CD14-positive monocyte (primary cell): ENCODE measurements around the gene RBPJL. TPM values are rescaled to one million over a fixed set of nuclear protein-coding genes. Genes with fewer than 3 reads are reported as not detected.

ENCODE experiments used
- DNase-seq, 3 donors: peaks; one replicate each; pipeline ENCODE4 v3.0.0-alpha.2; 2011 to 2022
- H2AFZ ChIP-seq: 2 replicates; pipeline ENCODE4 v1.6.0; 2012; ENCODE audit warnings: mild to moderate bottlenecking, low read depth, low read length, inconsistent platforms; ENCODE audit not compliant: insufficient read depth, poor library complexity, severe bottlenecking
- H3K27ac ChIP-seq, 2 donors: 1 replicate in 1 of 2; 2 replicates in 1 of 2; pipeline ENCODE4 v1.5.1; 2012 to 2013; ENCODE audit warnings: low read length in 2 of 2, control low read depth in 1 of 2, inconsistent platforms in 1 of 2, low read depth in 1 of 2, mild to moderate bottlenecking in 1 of 2
- H3K27me3 ChIP-seq, 2 donors: one replicate each; pipeline versions ENCODE4 v1.6.0 to v1.6.1; 2011 to 2013; ENCODE audit warnings: low read length in 2 of 2; ENCODE audit not compliant: control insufficient read depth in 2 of 2, insufficient read depth in 2 of 2
- H3K36me3 ChIP-seq, 2 donors: replicated peaks in 1 of 2; 1 replicate in 1 of 2; 2 replicates in 1 of 2; pipeline versions ENCODE4 v1.5.1 to v1.6.1; 2012 to 2013; ENCODE audit warnings: low read length in 2 of 2, control low read depth in 1 of 2, inconsistent platforms in 1 of 2, mild to moderate bottlenecking in 1 of 2; ENCODE audit not compliant: insufficient read depth in 2 of 2, control insufficient read depth in 1 of 2
- H3K4me1 ChIP-seq, 2 donors: 1 replicate in 1 of 2; 2 replicates in 1 of 2; pipeline versions ENCODE4 v1.5.1 to v1.6.1; 2012 to 2013; ENCODE audit warnings: low read length in 2 of 2, control low read depth in 1 of 2, inconsistent platforms in 1 of 2, mild to moderate bottlenecking in 1 of 2, moderate library complexity in 1 of 2; ENCODE audit not compliant: insufficient read depth in 2 of 2, control insufficient read depth in 1 of 2
- H3K4me2 ChIP-seq: replicated peaks from 2 replicates; pipeline ENCODE3; 2012; ENCODE audit warnings: low read length, moderate library complexity, mild to moderate bottlenecking; ENCODE audit not compliant: poor library complexity, severe bottlenecking; ENCODE audit errors: extremely low read depth
- H3K4me3 ChIP-seq, 3 experiments: fragments of 200-600 bp in 1 of 3; sonication (generic) in 1 of 3; replicated peaks in 1 of 3; 1 replicate in 2 of 3; 2 replicates in 1 of 3; pipeline ENCODE4 v1.5.1; 2011 to 2013; ENCODE audit warnings: low read length in 3 of 3, mild to moderate bottlenecking in 3 of 3, control low read depth in 2 of 3, low read depth in 2 of 3, inconsistent platforms in 1 of 3, moderate library complexity in 1 of 3
- H3K79me2 ChIP-seq: 2 replicates; pipeline ENCODE4 v1.6.0; 2012; ENCODE audit warnings: mild to moderate bottlenecking, control low read depth, inconsistent platforms, low read length, moderate library complexity; ENCODE audit not compliant: insufficient read depth
- H3K9ac ChIP-seq: 2 replicates; pipeline ENCODE4 v1.6.0; 2017; ENCODE audit warnings: low read length, mild to moderate bottlenecking; ENCODE audit not compliant: insufficient read depth, poor library complexity, severe bottlenecking
- H3K9me3 ChIP-seq, 2 donors: replicated peaks in 1 of 2; 1 replicate in 1 of 2; 2 replicates in 1 of 2; pipeline versions ENCODE4 v1.5.1 to v1.6.1; 2012 to 2013; ENCODE audit warnings: low read length in 2 of 2, control low read depth in 1 of 2; ENCODE audit not compliant: control insufficient read depth in 1 of 2, insufficient read depth in 1 of 2
- H4K20me1 ChIP-seq: 2 replicates; pipeline ENCODE4 v1.6.0; 2012; ENCODE audit warnings: mild to moderate bottlenecking, low read length, control low read depth, moderate library complexity; ENCODE audit not compliant: insufficient read depth
- H3K27ac Mint-ChIP-seq, 7 donors: one replicate each; pipeline ENCODE4 v1.8.0; 2020; ENCODE audit warnings: mild to moderate bottlenecking in 7 of 7, mixed read lengths in 7 of 7, moderate library complexity in 6 of 7, inconsistent platforms in 2 of 7
- H3K27me3 Mint-ChIP-seq, 3 donors: one replicate each; pipeline ENCODE4 v1.8.0; 2021 to 2022; ENCODE audit warnings: low read depth in 3 of 3, mild to moderate bottlenecking in 3 of 3, mixed read lengths in 3 of 3, moderate library complexity in 3 of 3, inconsistent platforms in 1 of 3
- H3K36me3 Mint-ChIP-seq, 2 donors: one replicate each; pipeline ENCODE4 v1.8.0; 2020; ENCODE audit warnings: mixed read lengths in 2 of 2, inconsistent platforms in 1 of 2, mild to moderate bottlenecking in 1 of 2
- H3K4me1 Mint-ChIP-seq: one replicate; pipeline ENCODE4 v1.8.0; 2020; ENCODE audit warnings: mild to moderate bottlenecking, mixed read lengths
- H3K4me3 Mint-ChIP-seq, 2 donors: one replicate each; pipeline ENCODE4 v1.8.0; 2020; ENCODE audit warnings: mild to moderate bottlenecking in 2 of 2, mixed read lengths in 2 of 2, moderate library complexity in 1 of 2
- H3K9me3 Mint-ChIP-seq, 7 donors: one replicate each; pipeline ENCODE4 v1.8.0; 2020 to 2022; ENCODE audit warnings: mixed read lengths in 7 of 7, mild to moderate bottlenecking in 6 of 7, moderate library complexity in 6 of 7, inconsistent platforms in 2 of 7
- CTCF ChIP-seq: fragments of 200-600 bp; IDR thresholded peaks from one replicate; pipeline ENCODE4 v1.8.0; 2022; ENCODE audit warnings: antibody characterized with exemption, mild to moderate bottlenecking
- WGBS: methylation state at CpG from one replicate; pipeline ENCODE4 v1.1.5; 2013; ENCODE audit warnings: missing lambda C conversion rate; ENCODE audit not compliant: insufficient coverage; 5-methylcytosine and 5-hydroxymethylcytosine counted together
- intact Hi-C, 2 donors: fragments of 100-400 bp; cut with micrococcal nuclease; formaldehyde crosslinking; loops; one replicate each; pipeline versions ENCODE4 v1.15.0 to v1.15.1; 2023
- polyA plus RNA-seq, 3 donors: library from polyadenylated mRNA; depleted of rRNA in 1 of 3; unstranded in 2 of 3; stranded (reverse) in 1 of 3; fragments of 300-500 nt in 2 of 3; fragments of >200 nt in 1 of 3; fragmentation: Illumina TruSeq in 2 of 3; gene quantifications; 1 replicate in 2 of 3; 2 replicates in 1 of 3; pipeline ENCODE4 v1.2.3, GENCODE V29; 2012 to 2021

The RBPJL gene
- polyA plus RNA-seq, 3 donors: not detected

GRCh38 chr20:45304464-45304999, 2.1 kb upstream of the RBPJL start:
- no peak for DNase-seq
- no peak overlapping the region for H3K4me3 ChIP-seq
- no peaks in the 10 kb centered on the region for H3K9me3 ChIP-seq
- no peaks in the 10 kb centered on the region for H4K20me1 ChIP-seq
- H3K27ac ChIP-seq: no peak overlapping the region
- peak overlapping the region in 1 of 2 donors; percentile 62 for H3K4me3 Mint-ChIP-seq
- H3K79me2 ChIP-seq: no peaks in the 10 kb centered on the region
- H2AFZ ChIP-seq: no peak overlapping the region
- H3K36me3 ChIP-seq: no peaks in the 10 kb centered on the region
- H3K9me3 Mint-ChIP-seq: peaks cover 0 to 7% (median 1%) of the 10 kb centered on the region in 7 donors
- no peak overlapping the region for H3K4me2 ChIP-seq
- no peak overlapping the region for H3K27ac Mint-ChIP-seq
- H3K36me3 Mint-ChIP-seq: no peaks in the 10 kb centered on the region
- no peak for TF ChIP-seq CTCF
- H3K4me1 Mint-ChIP-seq: no peaks in the 10 kb centered on the region
- H3K9ac ChIP-seq: no peak overlapping the region
- H3K4me1 ChIP-seq: no peaks in the 10 kb centered on the region
- 52% methylated on average over 38 of the region's 43 CpGs for WGBS
- peaks cover 0 to 36% of the 10 kb centered on the region in 2 donors for H3K27me3 ChIP-seq
- H3K27me3 Mint-ChIP-seq: peaks cover 28 to 61% (median 45%) of the 10 kb centered on the region in 3 donors
- intact Hi-C loops: no loop called here

- Histone ChIP-seq H3K9me3 (no peaks in the 10 kb centered on the region), H3K27me3 (peaks cover 0 to 36% of the 10 kb centered on the region in 2 donors), H3K9ac (no peak overlapping the region), H3K4me3 (no peak overlapping the region), H3K27ac (no peak overlapping the region), H3K36me3 (no peaks in the 10 kb centered on the region), H3K4me2 (no peak overlapping the region), H3K4me1 (no peaks in the 10 kb centered on the region), H4K20me1 (no peaks in the 10 kb centered on the region), H2AFZ (no peak overlapping the region), H3K79me2 (no peaks in the 10 kb centered on the region)
- no peak for DNase-seq
- Mint-ChIP-seq H3K27ac (no peak overlapping the region), H3K9me3 (peaks cover 0 to 7% (median 1%) of the 10 kb centered on the region in 7 donors), H3K4me3 (peak overlapping the region in 1 of 2 donors; percentile 36), H3K27me3 (peaks cover 28 to 61% (median 43%) of the 10 kb centered on the region in 3 donors), H3K36me3 (no peaks in the 10 kb centered on the region), H3K4me1 (no peaks in the 10 kb centered on the region)
- 89% methylated on average over 3 of the region's 4 CpGs for WGBS
- TF ChIP-seq CTCF: no peak
- intact Hi-C loops: no loop called here
Observed at GRCh38 chr20:45305262-45305661, 1.4 kb upstream of the RBPJL start.
